ENCODE results near the gene SFT2D2.
A peak's percentile ranks its signal among the peaks of the same experiment; 100 is the strongest.

Gene SFT2D2

DNA sequence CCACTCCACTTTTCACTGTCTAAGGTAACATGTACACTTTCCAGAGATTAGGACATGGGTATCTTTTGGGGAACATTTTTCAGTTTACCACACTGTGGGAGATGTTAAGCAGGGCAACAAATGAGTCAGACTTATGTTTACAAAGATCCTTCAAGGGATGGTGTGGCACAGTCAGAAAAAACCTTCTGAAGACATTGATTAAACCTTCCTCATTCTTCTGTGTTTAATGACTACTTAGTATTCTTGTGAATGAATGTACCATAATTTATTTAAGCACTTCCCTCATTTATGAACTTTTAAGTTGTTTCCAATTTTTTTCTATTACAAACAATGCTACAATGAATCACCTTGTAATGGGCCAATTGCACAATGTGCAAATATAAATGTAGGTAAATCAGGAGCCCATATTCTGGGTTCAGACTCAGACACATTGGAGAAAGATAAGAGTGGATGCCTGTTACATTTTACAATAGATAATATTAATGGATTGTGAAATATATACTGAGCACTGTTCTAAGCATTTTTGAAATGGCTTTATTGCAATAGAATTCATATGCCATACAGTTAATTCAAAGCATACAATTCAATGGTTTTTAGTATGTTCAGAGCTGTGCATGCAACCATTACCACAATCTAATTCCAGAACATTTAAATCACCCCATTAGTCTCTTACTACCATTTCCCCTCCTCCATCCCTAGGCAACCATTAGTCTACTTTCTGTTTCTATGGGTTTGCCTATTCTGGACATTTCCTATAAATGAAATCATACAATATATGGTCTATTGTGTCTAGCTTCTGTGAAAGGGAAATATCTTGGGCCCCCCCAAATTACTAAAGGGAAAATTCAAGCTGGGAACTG, 1.9 kb upstream of the SFT2D2 start:
- peaks cover 24% of the 10 kb centered on the region for H3K9me3 ChIP-seq (ENCODE audit: insufficient read depth, low read length)
- H3K36me3 ChIP-seq (ENCODE audit: insufficient read depth, insufficient read length, low read length): no peaks in the 10 kb centered on the region
- H3K4me1 ChIP-seq (ENCODE audit: insufficient read depth, insufficient read length): no peaks in the 10 kb centered on the region
- no peak for TF ChIP-seq ZNF274 (IDR thresholded peaks at IDR 0.05; ENCODE audit: low read depth, low read length)
- no peak for TF ChIP-seq YY1 (IDR thresholded peaks at IDR 0.05; ENCODE audit: insufficient read depth, insufficient read length)
- no peaks in the 10 kb centered on the region for H3K27me3 ChIP-seq (ENCODE audit: insufficient read depth, insufficient read length)
- no peak for DNase-seq (ENCODE audit: low read depth, low spot score)
- H3K9ac ChIP-seq (ENCODE audit: insufficient read length, low read depth): no peak overlapping the region
- H3K4me3 ChIP-seq (ENCODE audit: insufficient read length, low read depth): no peak overlapping the region

DNA sequence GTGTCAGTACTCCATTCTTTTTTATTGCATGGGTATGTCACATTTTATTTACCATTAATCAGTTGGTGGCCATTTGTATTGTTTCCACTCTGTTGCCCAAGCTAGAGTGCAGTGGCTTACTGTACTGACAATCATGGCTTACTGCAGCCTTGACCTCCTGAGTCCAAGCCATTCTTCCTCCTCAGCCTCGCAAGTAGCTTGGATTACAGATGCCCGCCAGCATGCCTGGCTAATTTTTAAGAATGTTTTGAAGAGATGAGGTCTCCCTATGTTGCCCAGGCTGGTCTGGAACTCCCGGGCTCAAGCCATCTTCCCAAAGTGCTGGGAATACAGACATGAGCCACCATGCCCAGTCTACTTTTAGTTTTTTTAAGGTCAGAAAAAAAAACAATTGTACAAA, 813 bp upstream of the SFT2D2 start:
- H3K9me3 ChIP-seq (ENCODE audit: insufficient read depth, low read length): peaks cover 24% of the 10 kb centered on the region
- H3K27me3 ChIP-seq (ENCODE audit: insufficient read depth, insufficient read length): no peaks in the 10 kb centered on the region
- peaks cover 10% of the 10 kb centered on the region for H3K36me3 ChIP-seq (ENCODE audit: insufficient read depth, insufficient read length, low read length)
- TF ChIP-seq YY1 (IDR thresholded peaks at IDR 0.05; ENCODE audit: insufficient read depth, insufficient read length): no peak
- TF ChIP-seq SUZ12 (IDR thresholded peaks at IDR 0.05; ENCODE audit: extremely low read depth, insufficient read depth, insufficient read length): no peak
- no peak for TF ChIP-seq ZNF274 (IDR thresholded peaks at IDR 0.05; ENCODE audit: low read depth, low read length)
- DNase-seq (ENCODE audit: low read depth, low spot score): no peak
- H3K4me1 ChIP-seq (ENCODE audit: insufficient read depth, insufficient read length): no peaks in the 10 kb centered on the region
- H3K9ac ChIP-seq (ENCODE audit: insufficient read length, low read depth): no peak overlapping the region
- no peak overlapping the region for H3K4me3 ChIP-seq (ENCODE audit: insufficient read length, low read depth)

DNA sequence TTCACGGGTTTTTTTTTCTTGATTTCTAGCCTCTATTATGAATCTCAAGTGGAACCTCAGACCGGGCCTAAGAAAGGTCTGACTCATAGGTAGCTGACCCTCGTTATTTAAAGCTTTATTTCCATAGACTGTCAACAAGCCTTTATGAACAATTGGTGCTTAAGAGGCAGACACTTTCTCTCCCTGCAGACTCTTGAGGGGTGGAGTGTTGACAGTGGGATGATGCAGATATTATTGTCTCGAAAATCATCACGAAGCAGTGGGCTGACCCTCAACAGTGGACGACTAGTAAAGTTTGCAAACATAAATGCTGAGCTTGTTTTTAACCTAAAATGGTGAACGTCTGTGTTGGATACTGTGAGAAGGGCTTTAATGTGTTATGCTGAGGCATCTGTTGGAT, 1.8 kb downstream of the SFT2D2 start:
- H3K36me3 ChIP-seq (ENCODE audit: insufficient read depth, insufficient read length, low read length): peaks cover 35% of the 10 kb centered on the region
- H3K4me3 ChIP-seq (ENCODE audit: insufficient read length, low read depth): no peak overlapping the region
- peaks cover 24% of the 10 kb centered on the region for H3K9me3 ChIP-seq (ENCODE audit: insufficient read depth, low read length)
- H3K27me3 ChIP-seq (ENCODE audit: insufficient read depth, insufficient read length): no peaks in the 10 kb centered on the region
- no peak overlapping the region for H3K9ac ChIP-seq (ENCODE audit: insufficient read length, low read depth)
- TF ChIP-seq YY1 (IDR thresholded peaks at IDR 0.05; ENCODE audit: insufficient read depth, insufficient read length) (no peak), SUZ12 (IDR thresholded peaks at IDR 0.05; ENCODE audit: extremely low read depth, insufficient read depth, insufficient read length) (no peak), ZNF274 (IDR thresholded peaks at IDR 0.05; ENCODE audit: low read depth, low read length) (no peak)
- H3K4me1 ChIP-seq (ENCODE audit: insufficient read depth, insufficient read length): no peaks in the 10 kb centered on the region
- DNase-seq (ENCODE audit: low read depth, low spot score): no peak

DNA sequence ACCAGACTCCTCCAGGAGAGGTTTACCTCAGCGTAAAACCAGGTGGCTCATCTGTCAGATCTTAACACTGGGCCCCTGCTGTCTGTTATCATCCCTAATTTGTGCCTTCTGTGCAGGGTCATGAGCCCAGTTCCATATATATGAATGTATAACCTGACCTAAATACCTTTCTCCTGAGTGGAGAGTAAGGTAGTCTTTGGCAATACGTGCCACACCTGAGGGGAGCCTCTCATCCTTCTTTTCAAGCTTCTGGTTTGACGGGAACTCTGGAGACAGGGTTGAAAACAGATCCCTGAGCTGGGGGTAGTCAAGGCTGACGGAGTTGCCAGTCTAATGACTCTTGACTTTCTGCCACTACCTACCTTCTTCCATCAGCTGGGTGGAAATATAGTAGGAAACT, 4.1 kb downstream of the SFT2D2 start:
- peaks cover 55% of the 10 kb centered on the region for H3K36me3 ChIP-seq (ENCODE audit: insufficient read depth, insufficient read length, low read length)
- DNase-seq (ENCODE audit: low read depth, low spot score): no peak
- no peak for TF ChIP-seq ZNF274 (IDR thresholded peaks at IDR 0.05; ENCODE audit: low read depth, low read length)
- TF ChIP-seq YY1 (IDR thresholded peaks at IDR 0.05; ENCODE audit: insufficient read depth, insufficient read length): no peak
- no peak for TF ChIP-seq SUZ12 (IDR thresholded peaks at IDR 0.05; ENCODE audit: extremely low read depth, insufficient read depth, insufficient read length)
- H3K27me3 ChIP-seq (ENCODE audit: insufficient read depth, insufficient read length): no peaks in the 10 kb centered on the region
- no peak overlapping the region for H3K9ac ChIP-seq (ENCODE audit: insufficient read length, low read depth)
- H3K4me1 ChIP-seq (ENCODE audit: insufficient read depth, insufficient read length): no peaks in the 10 kb centered on the region
- peaks cover 4% of the 10 kb centered on the region; the same call in 1 of the 2 replicates for H3K9me3 ChIP-seq (ENCODE audit: insufficient read depth, low read length)
- H3K4me3 ChIP-seq (ENCODE audit: insufficient read length, low read depth): no peak overlapping the region

DNA sequence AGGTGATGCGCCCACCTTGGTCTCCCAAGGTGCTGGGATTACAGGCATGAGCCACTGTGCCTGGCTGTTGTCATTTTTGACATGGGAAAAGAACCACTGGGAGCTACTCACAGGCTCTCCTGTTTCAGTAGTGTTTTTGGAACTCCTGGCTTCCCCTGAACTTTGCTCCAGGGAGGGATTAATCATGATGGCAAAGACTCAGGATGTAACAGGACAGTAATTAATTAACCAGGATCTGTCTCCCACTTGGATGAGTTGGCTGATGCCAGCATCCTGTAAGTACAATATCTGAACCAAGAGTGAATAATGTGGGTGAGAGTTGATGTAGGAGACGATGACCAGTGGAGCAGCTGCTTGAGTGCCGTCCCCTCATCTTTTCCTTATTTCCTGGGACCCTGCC, 4.9 kb downstream of the SFT2D2 start:
- no peak overlapping the region for H3K9ac ChIP-seq (ENCODE audit: insufficient read length, low read depth)
- H3K36me3 ChIP-seq (ENCODE audit: insufficient read depth, insufficient read length, low read length): peaks cover 63% of the 10 kb centered on the region
- H3K4me3 ChIP-seq (ENCODE audit: insufficient read length, low read depth): no peak overlapping the region
- no peak for DNase-seq (ENCODE audit: low read depth, low spot score)
- H3K9me3 ChIP-seq (ENCODE audit: insufficient read depth, low read length): no peaks in the 10 kb centered on the region
- TF ChIP-seq SUZ12 (IDR thresholded peaks at IDR 0.05; ENCODE audit: extremely low read depth, insufficient read depth, insufficient read length) (no peak), ZNF274 (IDR thresholded peaks at IDR 0.05; ENCODE audit: low read depth, low read length) (no peak), YY1 (IDR thresholded peaks at IDR 0.05; ENCODE audit: insufficient read depth, insufficient read length) (no peak)
- H3K27me3 ChIP-seq (ENCODE audit: insufficient read depth, insufficient read length): no peaks in the 10 kb centered on the region
- no peaks in the 10 kb centered on the region for H3K4me1 ChIP-seq (ENCODE audit: insufficient read depth, insufficient read length)

DNA sequence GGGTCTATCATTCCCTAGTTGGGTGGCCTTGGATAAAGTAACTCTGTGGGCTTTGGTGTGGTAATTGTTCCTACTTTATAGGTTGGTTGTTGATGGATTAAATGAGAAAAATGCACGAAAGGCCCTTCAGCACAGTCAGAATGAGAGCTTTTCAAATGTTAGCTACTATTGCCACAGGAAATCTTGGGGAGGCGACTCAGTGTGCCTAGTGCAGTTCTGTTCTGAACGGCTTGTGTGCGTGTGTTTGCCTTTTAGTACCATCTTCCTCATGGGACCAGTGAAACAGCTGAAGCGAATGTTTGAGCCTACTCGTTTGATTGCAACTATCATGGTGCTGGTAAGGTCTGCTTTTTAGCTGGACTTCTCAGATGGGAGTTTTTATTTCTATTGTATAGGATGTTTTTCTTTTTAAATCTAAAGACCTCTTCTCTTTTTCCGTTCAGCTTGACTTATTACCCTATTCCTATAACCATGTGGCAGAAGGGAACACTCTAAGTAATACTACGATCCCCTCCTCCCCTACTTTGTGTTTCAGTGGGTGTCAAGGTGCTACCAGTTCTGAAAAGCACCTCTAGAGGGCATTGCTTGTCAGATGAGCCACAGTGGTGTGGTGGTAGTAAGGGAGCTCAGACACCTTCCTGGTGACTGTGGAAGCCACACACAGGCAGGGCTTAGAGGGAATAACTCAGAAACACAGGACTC, 9.2 kb downstream of the SFT2D2 start:
- Histone ChIP-seq H3K27me3 (ENCODE audit: insufficient read depth, insufficient read length) (no peaks in the 10 kb centered on the region), H3K4me1 (ENCODE audit: insufficient read depth, insufficient read length) (no peaks in the 10 kb centered on the region), H3K9me3 (ENCODE audit: insufficient read depth, low read length) (no peaks in the 10 kb centered on the region), H3K4me3 (ENCODE audit: insufficient read length, low read depth) (no peak overlapping the region), H3K9ac (ENCODE audit: insufficient read length, low read depth) (no peak overlapping the region), H3K36me3 (ENCODE audit: insufficient read depth, insufficient read length, low read length) (peaks cover 88% of the 10 kb centered on the region)
- peak; percentile 39 for DNase-seq (ENCODE audit: low read depth, low spot score)
- no peak for TF ChIP-seq SUZ12 (IDR thresholded peaks at IDR 0.05; ENCODE audit: extremely low read depth, insufficient read depth, insufficient read length)
- TF ChIP-seq YY1 (IDR thresholded peaks at IDR 0.05; ENCODE audit: insufficient read depth, insufficient read length): no peak

DNA sequence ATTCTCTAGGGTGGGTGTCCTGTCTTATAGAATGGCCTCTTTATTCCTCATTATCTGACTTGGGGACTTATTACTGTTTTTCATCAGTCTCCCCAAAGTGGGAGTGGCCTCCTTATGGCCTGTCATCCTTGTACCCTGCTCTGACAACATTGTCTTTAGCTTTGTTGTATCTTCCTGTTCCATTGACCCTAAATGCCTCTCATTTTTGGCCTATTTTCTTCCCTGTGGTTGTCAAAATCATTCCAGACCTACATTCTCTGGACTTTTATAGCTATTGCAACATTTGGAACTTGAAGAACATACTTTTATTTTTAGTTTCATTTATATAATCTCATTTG, 9.7 kb downstream of the SFT2D2 start:
- DNase-seq (ENCODE audit: low read depth, low spot score): no peak
- TF ChIP-seq ZNF274 (IDR thresholded peaks at IDR 0.05; ENCODE audit: low read depth, low read length) (no peak), YY1 (IDR thresholded peaks at IDR 0.05; ENCODE audit: insufficient read depth, insufficient read length) (no peak), SUZ12 (IDR thresholded peaks at IDR 0.05; ENCODE audit: extremely low read depth, insufficient read depth, insufficient read length) (no peak)
- Histone ChIP-seq H3K27me3 (ENCODE audit: insufficient read depth, insufficient read length) (no peaks in the 10 kb centered on the region), H3K4me3 (ENCODE audit: insufficient read length, low read depth) (no peak overlapping the region), H3K4me1 (ENCODE audit: insufficient read depth, insufficient read length) (no peaks in the 10 kb centered on the region), H3K9ac (ENCODE audit: insufficient read length, low read depth) (no peak overlapping the region), H3K9me3 (ENCODE audit: insufficient read depth, low read length) (no peaks in the 10 kb centered on the region), H3K36me3 (ENCODE audit: insufficient read depth, insufficient read length, low read length) (peaks cover 89% of the 10 kb centered on the region)
